Pulmonary artery endothelial cell (primary cell): ENCODE data around the gene TOB1. TPM values are rescaled to one million over a fixed set of nuclear protein-coding genes. Genes with fewer than 3 reads are reported as not detected.

Source experiments
- DNase-seq: peaks from one replicate; pipeline ENCODE4 v3.0.0-alpha.2; 2011; ENCODE audit warnings: low read depth, low spot score
- total RNA-seq: library from RNA; depleted of rRNA; stranded (reverse); fragments of >200 nt; gene quantifications from 2 replicates; pipeline ENCODE4 v1.2.3, GENCODE V29; 2014

TOB1 gene
- total RNA-seq, 1 donor from 2014 or later = 4.4 TPM

DNA sequence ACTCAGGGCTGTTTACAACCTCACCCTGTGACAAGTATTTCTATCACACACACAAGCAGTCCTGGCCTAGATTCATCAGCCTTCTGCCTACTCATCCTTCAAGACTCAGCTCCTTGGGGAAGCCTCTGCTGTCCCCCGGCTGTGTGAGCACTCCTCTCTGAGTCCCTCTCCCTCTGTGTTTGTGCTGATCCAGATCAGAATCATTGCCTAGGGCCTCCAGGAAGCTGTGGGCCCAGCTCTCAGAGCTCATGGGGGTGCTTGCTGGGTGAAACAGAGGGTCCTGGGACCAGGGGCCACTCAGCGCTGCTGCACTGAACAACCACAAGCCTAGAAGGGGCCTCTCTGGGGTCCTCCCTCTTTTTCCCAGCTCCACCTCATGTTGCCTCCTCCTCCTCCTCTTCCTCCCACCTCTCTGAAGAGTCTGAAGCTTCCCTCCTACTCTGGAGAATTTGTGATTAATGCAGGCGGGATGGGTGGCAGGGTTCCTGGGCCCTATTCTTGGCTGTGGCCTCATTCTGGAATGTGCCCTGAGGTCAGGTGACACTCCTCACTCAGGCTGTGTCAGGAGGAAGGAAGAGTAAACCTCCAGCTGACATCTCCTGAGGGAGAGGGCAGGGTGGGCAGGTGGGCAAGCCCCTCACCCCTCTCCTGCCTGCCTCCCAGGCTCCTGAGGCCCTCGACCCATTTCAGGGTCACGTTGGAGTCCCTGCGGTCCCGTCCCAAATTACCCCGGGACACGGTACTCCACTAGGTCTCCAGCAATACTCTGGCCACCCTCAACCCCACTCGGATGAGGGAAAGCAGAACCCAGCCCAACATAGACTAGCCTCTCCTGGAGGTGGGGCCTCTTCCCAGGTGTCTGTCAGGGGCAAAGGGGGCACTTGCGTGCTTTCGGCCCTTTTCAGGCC, 20.7 kb downstream of the TOB1 start:
- DNase-seq = no peak

DNA sequence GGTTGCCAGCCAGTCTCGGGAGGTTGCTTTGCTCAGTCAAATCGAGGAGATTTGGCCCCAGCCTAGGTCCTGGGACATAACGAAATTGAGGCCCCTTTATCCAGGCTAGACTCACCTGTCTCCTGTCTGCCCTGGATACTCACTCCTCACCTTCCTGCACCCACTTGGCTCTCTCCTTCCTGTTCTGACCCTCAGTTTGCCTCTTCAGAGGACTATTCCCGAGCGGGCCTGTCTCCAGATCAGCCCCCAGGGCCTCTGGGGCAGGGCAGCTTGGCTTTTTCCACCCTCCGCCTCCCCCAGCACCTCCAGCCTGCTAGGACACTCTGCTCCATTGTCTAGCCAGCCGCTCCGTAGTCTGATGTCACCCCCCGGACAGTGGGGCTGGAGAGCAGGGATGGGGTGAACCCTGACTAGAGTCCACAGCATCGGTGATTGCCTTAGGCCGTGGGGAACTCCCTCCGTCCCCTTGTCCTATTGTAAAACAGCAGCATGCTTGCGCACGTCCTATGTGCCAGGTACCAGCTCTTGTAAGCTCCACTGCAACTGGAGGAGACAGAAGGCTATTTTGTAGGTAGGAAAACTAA, 21.9 kb downstream of the TOB1 start:
- no peak for DNase-seq

DNA sequence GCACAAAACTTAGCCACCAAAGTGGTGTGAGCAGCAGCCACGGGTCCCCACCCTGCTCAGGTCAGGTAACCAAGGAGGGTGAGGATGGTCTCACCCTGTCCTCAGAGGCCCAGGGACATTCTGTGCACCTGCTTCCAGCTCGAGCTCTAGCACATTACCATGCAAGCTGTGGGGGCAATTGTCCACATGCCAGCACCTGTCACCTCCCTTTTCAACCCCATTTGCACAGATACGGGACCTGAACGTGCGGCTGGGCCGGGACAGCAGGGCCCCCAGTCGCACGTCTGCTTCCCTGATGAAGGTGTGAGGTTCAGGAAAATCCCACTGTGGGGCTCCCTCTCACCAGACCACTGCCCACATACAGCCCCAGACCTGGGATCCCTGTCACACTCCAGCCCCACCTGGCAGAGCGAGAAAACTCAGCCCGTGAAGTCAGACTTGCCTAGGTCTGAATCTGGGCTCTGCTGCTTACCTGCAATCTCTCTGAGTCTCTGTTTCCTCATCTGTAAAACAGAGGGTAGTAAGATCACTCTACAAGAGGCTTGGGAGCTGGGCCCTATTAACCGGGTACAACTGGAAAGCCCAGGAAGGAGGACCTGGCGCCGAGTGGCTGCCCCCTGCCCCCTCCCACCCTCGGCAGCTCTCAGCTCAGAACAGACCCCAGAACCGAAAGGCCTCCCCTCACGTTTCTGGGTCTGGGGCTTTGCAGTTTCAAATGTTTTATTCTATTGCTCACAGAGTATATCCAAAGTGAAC, 22.8 kb downstream of the TOB1 start:
- DNase-seq = no peak

DNA sequence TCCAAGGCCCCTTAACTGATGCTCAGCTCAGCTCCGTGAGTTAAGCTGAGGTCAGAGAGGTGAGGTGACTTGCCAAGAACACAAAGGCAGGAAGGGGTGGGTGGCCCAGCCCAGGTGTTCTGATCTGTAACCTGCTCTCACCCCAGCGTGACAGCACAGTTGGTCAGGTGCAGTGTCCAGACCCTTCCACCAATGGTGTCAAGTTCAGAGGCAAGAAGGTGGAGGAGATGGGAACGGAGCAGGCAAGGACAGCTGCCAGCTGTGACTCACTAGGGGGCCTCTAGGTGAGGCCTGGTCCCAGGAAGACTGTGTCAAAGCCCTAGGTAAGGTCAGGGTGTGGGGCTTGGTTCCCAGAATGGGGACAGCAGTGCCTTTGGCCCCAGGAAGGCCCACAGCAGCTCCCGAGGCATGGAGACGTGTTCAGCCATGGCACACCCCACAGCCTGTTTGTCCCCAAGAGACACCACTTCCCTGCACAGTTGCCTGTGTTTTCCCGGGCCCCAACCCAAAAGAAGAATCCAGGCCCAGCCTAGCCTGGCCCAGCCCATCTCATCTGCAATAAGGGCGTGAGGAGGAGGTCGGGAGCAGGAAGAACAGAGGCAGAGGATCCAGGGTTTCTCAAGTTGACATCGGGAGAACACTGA, 23.5 kb downstream of the TOB1 start:
- no peak for DNase-seq

DNA sequence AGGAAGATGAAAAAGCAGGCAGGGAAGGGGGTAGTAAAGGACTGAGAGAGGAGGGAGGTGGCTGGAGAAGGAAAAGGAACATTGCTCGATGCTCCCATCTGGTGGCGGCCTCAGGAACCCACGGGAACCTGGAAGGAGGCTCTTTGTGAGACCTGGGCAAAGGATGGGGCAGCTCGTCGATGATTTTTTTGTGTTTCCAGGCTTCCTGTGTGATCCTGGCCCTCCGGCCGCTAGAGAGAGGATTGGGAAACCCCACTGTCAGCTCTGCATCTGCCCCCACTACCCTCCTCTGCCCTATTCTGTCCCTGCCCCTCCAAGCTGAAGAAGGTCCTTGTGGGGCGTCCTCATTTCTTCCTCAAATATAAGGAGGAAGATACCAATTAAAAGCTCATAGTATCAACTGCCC, 24.2 kb downstream of the TOB1 start:
- DNase-seq = no peak

DNA sequence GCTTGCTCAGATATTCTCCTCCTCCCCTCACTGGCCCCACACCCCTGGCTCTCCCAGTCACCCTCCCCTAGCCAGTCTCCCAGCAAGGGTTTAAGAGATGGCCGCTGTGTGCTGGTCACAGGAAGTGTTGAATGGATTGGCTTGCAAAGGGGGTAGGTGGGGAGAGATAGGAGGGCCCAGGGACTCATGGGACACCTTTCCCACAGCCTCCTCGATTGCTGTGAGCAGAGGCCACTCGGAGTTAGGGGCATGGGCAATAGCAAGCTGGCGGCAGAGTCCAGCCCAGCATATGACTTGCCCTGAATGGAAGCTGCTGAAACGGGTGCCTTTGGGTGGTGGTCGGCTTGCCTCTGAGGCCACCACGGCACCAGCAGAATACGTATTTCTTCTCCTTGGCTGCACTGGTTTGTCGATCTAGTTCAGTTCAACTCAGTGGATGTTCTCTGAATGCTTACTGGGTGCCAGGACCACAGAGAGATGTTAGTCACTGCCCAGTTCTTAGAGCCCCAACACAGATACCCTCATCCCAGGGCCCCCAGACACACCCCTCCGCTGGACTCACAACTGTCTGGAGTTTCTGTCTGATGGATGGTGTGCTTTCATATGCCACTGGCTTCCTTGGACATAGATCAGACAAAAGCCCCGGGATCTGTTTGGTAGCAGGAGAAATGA, 24.7 kb downstream of the TOB1 start:
- DNase-seq = no peak

DNA sequence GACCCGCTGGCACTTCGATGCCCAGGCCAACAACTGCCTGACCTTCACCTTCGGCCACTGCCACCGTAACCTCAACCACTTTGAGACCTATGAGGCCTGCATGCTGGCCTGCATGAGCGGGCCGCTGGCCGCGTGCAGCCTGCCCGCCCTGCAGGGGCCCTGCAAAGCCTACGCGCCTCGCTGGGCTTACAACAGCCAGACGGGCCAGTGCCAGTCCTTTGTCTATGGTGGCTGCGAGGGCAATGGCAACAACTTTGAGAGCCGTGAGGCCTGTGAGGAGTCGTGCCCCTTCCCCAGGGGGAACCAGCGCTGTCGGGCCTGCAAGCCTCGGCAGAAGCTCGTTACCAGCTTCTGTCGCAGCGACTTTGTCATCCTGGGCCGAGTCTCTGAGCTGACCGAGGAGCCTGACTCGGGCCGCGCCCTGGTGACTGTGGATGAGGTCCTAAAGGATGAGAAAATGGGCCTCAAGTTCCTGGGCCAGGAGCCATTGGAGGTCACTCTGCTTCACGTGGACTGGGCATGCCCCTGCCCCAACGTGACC, 25.8 kb downstream of the TOB1 start:
- DNase-seq = no peak

DNA sequence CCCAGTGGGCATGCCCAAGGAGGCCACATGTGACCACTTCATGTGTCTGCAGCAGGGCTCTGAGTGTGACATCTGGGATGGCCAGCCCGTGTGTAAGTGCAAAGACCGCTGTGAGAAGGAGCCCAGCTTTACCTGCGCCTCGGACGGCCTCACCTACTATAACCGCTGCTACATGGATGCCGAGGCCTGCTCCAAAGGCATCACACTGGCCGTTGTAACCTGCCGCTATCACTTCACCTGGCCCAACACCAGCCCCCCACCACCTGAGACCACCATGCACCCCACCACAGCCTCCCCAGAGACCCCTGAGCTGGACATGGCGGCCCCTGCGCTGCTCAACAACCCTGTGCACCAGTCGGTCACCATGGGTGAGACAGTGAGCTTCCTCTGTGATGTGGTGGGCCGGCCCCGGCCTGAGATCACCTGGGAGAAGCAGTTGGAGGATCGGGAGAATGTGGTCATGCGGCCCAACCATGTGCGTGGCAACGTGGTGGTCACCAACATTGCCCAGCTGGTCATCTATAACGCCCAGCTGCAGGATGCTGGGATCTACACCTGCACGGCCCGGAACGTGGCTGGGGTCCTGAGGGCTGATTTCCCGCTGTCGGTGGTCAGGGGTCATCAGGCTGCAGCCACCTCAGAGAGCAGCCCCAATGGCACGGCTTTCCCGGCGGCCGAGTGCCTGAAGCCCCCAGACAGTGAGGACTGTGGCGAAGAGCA, 26.4 kb downstream of the TOB1 start:
- no peak for DNase-seq

DNA sequence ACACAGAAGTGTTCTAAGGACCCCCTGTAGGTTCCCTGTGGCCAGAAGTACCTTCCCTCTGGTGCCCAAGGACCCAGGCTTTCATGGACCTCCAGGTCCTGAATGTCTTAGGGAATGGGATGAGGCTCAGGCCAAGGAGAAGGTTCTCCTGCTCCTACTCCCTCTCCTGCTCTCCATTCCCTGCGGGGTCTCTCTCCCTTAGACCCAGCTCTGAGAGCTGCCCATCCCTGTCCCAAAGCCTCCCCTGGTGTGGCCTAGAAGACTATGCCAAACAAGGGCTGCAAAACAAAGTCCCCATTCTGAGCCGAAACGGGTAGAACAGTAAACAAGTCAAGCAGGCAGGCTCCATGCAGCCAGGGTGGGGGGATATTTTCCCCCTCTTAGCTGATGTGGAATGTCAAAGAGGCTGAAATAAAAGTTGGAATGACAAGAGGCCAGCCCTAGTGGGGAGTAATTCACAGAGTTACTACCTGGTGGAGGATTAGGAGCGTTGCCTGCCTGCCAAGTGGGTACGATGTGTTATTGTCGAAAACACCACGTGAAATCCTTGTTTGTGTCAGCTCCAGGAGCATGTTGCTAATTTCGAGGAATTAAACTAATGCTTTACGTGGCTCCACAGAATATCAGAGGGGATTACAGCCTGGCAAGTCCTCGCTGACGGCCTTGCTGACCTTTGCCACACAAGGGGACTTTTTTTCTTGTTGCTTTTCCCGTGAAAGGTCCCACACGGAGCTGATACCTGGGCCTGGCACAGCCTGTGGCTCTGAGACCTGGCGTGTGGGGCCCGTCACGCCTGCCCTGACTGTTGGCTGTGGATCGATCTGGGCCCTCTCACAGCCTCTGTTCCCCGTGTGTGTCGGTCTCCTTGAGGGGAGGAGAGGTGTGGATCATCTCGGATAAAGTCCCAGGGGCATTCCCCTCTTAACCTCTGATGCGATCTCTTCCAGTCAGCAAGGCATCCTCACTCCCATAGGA, 27.9 kb downstream of the TOB1 start:
- no peak for DNase-seq

DNA sequence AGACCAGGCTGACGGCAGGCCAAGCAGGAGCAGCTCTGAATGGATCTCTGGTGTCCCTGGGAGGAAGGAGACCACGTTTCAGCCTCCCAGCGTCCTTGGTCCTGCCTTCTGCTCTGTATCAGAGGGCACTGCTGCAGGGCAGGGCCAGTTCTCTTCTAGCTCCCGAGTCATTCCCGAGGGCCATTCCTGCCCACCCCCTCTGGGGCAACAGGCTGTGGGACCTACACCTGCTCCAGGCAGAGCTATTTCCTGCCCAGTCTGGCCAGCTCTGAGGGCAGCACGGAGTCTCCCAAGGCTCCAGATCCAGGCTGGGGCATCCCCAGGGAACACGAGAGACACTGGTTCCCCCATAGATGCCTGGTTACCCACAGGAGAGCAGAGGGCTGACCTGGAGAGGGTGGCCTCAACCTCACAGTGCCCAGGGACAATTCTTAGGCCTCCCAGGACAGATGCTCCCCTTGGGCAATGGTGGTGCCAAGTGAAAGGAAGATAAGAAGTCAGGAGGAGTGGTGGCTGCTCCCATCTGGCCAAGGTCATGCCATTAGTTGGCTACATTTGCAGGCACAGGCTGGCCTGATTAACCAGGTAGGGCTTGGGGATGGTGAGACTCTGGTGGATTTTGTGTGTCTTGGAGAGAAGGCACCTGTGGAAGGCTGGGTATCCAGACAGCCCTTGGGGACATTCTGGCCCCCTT, 28.7 kb downstream of the TOB1 start:
- no peak for DNase-seq

DNA sequence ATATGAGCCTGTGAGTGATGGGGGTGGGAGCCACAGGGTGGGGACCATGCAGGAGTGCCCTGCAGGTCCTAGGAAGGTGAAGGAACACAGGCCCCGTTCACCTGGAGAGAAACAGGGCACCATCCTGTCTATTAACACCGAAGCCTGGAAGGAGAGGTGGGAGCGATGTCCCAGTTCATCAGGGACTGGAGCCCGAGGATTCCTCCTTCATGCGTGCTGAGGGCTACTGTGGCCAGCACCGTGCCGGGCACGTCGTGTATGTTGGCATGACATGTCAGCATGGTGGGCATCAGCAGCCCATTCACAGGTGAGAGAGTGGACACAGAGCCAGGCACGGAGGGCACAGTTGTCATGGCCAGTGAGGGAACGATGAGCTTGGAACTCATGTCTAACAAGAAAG, 29.3 kb downstream of the TOB1 start:
- no peak for DNase-seq

DNA sequence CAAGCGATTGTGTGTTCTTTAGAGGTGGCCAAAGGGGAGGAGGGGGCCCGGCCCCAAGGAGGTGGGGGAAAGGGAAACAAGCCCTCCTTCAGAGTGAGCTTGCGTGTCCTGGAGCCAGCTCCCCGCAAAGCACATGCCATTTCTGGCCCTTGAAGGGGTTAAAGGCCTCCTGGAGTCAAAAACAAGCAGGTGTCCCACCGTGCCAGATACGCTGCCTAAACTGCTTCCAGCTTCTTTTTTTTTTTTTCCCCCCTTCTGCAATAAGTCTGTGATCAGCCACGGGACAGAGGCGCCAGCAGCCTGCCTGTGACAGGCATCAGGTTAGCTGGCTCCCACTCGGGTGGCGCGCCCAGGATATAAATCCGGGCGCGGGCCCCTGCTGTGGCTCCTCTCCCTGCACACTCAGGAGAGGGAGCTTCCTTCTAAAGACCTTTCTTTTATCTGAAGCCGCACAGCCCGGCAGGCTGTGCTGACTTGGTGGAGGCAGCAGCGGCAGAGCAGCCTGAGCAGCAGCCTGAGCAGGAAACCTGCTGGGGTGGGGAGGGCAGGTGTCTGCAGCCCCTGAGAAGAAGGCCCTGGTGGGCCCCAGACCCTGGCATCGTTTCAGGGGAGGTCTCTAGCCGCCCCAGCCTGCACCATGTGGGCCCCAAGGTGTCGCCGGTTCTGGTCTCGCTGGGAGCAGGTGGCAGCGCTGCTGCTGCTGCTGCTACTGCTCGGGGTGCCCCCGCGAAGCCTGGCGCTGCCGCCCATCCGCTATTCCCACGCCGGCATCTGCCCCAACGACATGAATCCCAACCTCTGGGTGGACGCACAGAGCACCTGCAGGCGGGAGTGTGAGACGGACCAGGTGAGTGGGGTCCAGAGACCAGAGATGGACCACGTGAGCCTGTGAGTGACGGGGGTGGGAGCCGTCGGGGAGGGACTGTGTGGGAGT, 30.6 kb downstream of the TOB1 start, which contains the start of gene WFIKKN2:
WFIKKN2 (plus strand) TSS at position 286 of the 934 bp plus-strand sequence; CDS start at position 638, 352 bp downstream.
- no peak for DNase-seq

DNA sequence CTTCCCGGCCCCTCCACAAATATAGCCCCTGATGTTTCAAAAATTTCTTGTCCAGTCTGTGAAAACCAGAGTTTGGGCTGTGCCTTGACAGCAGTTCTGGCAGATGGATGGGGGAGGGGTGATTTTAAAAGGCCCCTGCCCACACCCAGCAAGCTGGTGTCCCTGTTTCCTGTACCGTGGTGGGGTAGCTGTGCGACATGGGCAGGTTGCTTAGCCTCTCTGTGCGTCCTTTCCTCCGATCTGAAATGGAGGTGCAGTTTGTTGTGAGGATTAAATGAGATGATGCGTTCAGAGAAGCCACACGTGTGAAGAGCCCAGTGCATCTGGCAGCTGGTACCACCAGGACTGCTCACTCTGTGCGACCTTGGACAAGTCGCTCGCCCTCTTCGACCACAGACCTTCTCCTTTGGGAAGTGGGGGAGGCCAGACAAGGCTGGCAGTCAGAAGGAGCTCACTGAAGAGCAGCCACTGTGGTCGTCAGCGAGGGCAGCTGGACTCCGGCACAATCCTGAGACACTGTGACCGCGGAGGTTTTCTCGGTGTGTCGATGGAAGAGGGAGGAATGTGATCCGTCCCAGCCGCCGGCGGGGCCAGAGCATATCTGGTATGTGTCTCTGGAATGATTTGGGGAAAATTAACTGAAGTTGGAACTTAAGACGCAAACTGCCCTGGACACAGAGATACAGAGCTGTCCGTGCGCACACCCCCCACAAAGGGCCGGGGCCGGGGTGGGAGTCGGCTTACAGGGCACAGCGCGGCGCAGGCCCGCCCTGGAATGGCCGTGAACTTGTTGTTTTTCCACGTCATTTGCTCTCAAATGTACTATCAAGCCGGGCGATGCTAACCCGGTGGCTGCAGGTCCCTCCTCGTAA, 31.5 kb downstream of the TOB1 start:
- no peak for DNase-seq

DNA sequence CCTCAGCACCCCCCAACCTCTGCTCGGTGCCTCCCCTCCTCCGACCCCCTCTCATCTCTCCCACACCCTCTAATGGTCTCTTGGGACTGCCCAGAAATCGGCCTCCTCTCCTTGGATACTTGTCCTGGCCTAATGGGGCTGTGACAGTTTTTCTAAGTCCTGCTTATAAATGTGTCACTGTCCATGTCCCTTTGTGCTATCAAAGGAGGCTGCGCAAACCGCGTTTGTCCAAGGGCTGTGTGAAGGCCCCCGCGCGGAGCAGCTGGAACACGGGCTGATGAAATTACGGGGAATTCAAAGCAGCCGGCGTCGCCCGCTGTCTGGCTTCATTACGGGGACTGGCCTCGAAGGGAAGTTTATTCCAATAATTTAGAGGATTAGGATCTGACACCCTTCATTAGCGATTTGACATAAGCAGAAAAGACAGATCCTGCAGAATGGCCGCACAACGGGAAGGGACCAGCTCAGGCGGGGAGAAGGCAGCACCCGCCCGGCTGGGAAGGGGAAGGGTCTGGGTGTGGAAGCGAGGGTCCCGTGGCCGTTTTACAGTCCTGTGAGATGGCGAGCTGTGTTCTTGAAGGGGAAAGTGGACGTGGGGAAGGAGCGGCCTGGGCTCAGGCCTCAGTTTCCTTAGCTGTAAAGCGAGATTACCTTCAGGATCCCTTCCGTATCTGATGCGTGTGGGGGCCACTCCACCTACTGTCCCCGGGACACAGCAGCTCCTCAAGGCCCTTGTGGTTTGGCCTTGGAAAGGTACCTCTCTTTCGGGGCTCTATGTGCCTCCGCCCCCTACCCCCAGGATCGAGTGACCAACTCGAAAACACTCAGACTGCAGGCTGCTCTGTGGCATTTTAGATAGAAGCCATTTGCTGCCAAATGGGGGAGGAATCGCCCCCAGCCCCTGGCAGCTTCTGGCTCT, 32.4 kb downstream of the TOB1 start:
- no peak for DNase-seq

DNA sequence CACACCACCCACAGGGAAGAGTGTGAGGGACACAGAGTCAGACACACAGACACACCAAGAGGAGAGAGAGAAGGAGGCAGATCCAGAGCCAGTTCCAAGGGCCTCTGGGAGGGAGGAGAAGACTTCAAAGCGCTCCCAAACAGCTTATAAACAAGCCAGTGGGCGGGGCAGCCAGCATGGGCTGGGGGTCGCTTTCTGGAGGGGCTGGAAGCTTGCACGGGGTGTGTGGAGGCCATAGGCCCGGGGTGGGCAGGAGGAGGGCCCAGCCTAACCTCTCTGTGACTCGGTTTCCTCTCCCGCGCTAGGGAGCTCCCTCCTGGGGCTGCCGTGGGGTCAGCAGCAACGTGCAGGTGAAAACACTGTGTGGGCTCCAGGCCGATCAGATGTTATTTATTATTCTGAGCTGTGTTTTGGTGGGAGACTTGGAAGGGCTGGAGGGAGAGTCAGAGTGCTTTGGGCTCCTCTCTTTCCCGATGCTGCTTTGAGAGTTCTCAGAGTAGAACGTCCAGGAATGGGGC, 33.2 kb downstream of the TOB1 start:
- DNase-seq = no peak
